HEK293 (cell line): ENCODE data around the gene CD276.

Experiments
- CTCF ChIA-PET: fragments of 350-600 bp; formaldehyde crosslinking; extraction: SDS; loops from one replicate; lab custom pipeline; 2021; ENCODE audit warnings: antibody characterized with exemption; lab: Yijun Ruan, JAX
- POLR2A ChIA-PET: fragments of 300-600 bp; formaldehyde crosslinking; extraction: SDS; loops from one replicate; lab custom pipeline; 2020; ENCODE audit warnings: antibody characterized with exemption, inconsistent platforms; lab: Yijun Ruan, JAX
- H3K27ac ChIP-seq: fragments of 200-500 bp; sonication (Bioruptor generic); 2 replicates; pipeline ENCODE4 v1.5.1; 2014; ENCODE audit warnings: low read depth, low read length, control low read depth, inconsistent platforms; ENCODE audit errors: extremely low read depth
- H3K36me3 ChIP-seq, 2 experiments: fragments of 200-500 bp in 1 of 2; sonication (Bioruptor generic) in 1 of 2; 1 replicate in 1 of 2; 2 replicates in 1 of 2; pipeline ENCODE4 v1.5.1; 2014 to 2017; ENCODE audit warnings: inconsistent platforms in 2 of 2, low read length in 2 of 2; ENCODE audit not compliant: control insufficient read depth in 2 of 2, insufficient read depth in 1 of 2
- H3K4me1 ChIP-seq: fragments of 200-500 bp; sonication (Bioruptor generic); 2 replicates; pipeline ENCODE4 v1.5.1; 2014; ENCODE audit warnings: mild to moderate bottlenecking, low read length, inconsistent platforms; ENCODE audit not compliant: control insufficient read depth, insufficient read depth
- H3K4me3 ChIP-seq: 2 replicates; pipeline ENCODE4 v1.5.1; 2011; ENCODE audit warnings: low read depth, mild to moderate bottlenecking, control low read depth, low read length, moderate library complexity
- H3K9me3 ChIP-seq: fragments of 200-500 bp; sonication (Bioruptor generic); 2 replicates; pipeline ENCODE4 v1.5.1; 2014; ENCODE audit warnings: low read depth, low read length, inconsistent platforms; ENCODE audit not compliant: control insufficient read depth, insufficient read depth
- KLF1 ChIP-seq: fragments of 450-650 bp; formaldehyde crosslinking; IDR thresholded peaks from 2 replicates; pipeline ENCODE4 v1.5.1; 2016; ENCODE audit warnings: missing biosample characterization, missing genetic modification characterization
- KLF10 ChIP-seq: fragments of 450-650 bp; IDR thresholded peaks from 2 replicates; pipeline ENCODE4 v1.5.1; 2018; ENCODE audit warnings: missing biosample characterization, mild to moderate bottlenecking, missing genetic modification characterization
- RBAK ChIP-seq: fragments of 450-650 bp; formaldehyde crosslinking; IDR thresholded peaks from 2 replicates; pipeline ENCODE4 v1.5.1; 2016; ENCODE audit warnings: missing biosample characterization, missing genetic modification characterization
- SCRT2 ChIP-seq: fragments of 450-650 bp; formaldehyde crosslinking; IDR thresholded peaks from 2 replicates; pipeline ENCODE4 v1.5.1; 2016; ENCODE audit warnings: missing biosample characterization, missing genetic modification characterization
- SP2 ChIP-seq: fragments of 450-650 bp; formaldehyde crosslinking; IDR thresholded peaks from 2 replicates; pipeline ENCODE4 v1.5.1; 2016; ENCODE audit warnings: missing biosample characterization, missing genetic modification characterization
- SP7 ChIP-seq: fragments of 450-650 bp; formaldehyde crosslinking; IDR thresholded peaks from 2 replicates; pipeline ENCODE4 v1.5.1; 2016; ENCODE audit warnings: missing biosample characterization, missing genetic modification characterization
- ZBTB8A ChIP-seq: fragments of 450-650 bp; formaldehyde crosslinking; IDR thresholded peaks from 2 replicates; pipeline ENCODE4 v1.5.1; 2016; ENCODE audit warnings: missing biosample characterization, missing genetic modification characterization
- ZNF16 ChIP-seq: fragments of 450-650 bp; formaldehyde crosslinking; IDR thresholded peaks from 2 replicates; pipeline ENCODE4 v1.5.1; 2016; ENCODE audit warnings: low read depth, missing biosample characterization, missing genetic modification characterization
- ZNF266 ChIP-seq: fragments of 450-650 bp; formaldehyde crosslinking; IDR thresholded peaks from 2 replicates; pipeline ENCODE4 v1.5.1; 2016; ENCODE audit warnings: missing biosample characterization, missing genetic modification characterization, low read depth
- ZNF416 ChIP-seq: fragments of 450-650 bp; formaldehyde crosslinking; IDR thresholded peaks from 2 replicates; pipeline ENCODE4 v1.5.1; 2016; ENCODE audit warnings: missing biosample characterization, missing genetic modification characterization
- ZNF473 ChIP-seq: fragments of 450-650 bp; formaldehyde crosslinking; IDR thresholded peaks from 2 replicates; pipeline ENCODE4 v1.5.1; 2017; ENCODE audit warnings: missing biosample characterization, missing genetic modification characterization
- ZNF549 ChIP-seq: fragments of 450-650 bp; IDR thresholded peaks from 2 replicates; pipeline ENCODE4 v1.5.1; 2018; ENCODE audit warnings: missing biosample characterization, missing genetic modification characterization, mild to moderate bottlenecking, inconsistent platforms, moderate library complexity
- ZNF596 ChIP-seq: fragments of 450-650 bp; IDR thresholded peaks from 2 replicates; pipeline ENCODE4 v1.5.0; 2018; ENCODE audit warnings: missing biosample characterization, mild to moderate bottlenecking, missing genetic modification characterization, moderate library complexity
- ZNF629 ChIP-seq: fragments of 450-650 bp; formaldehyde crosslinking; IDR thresholded peaks from 2 replicates; pipeline ENCODE4 v1.5.1; 2017; ENCODE audit warnings: missing biosample characterization, missing genetic modification characterization
- ZNF777 ChIP-seq: fragments of 450-650 bp; formaldehyde crosslinking; IDR thresholded peaks from 2 replicates; pipeline ENCODE4 v1.5.1; 2017; ENCODE audit warnings: missing biosample characterization, missing genetic modification characterization, borderline replicate concordance
- TF ChIP-seq, protein P1 (sequence below): fragments of 450-650 bp; formaldehyde crosslinking; IDR thresholded peaks from 2 replicates; pipeline ENCODE4 v1.5.1; 2016; ENCODE audit warnings: missing biosample characterization, missing genetic modification characterization
- TF ChIP-seq, protein P2 (sequence below): fragments of 450-650 bp; formaldehyde crosslinking; IDR thresholded peaks from 2 replicates; pipeline ENCODE4 v1.5.1; 2016; ENCODE audit warnings: missing biosample characterization, missing genetic modification characterization
- TF ChIP-seq, protein P3 (sequence below): fragments of 450-650 bp; formaldehyde crosslinking; IDR thresholded peaks from 2 replicates; pipeline ENCODE4 v1.5.1; 2016; ENCODE audit warnings: missing biosample characterization, missing genetic modification characterization
- TF ChIP-seq, protein P4 (sequence below): fragments of 450-650 bp; formaldehyde crosslinking; IDR thresholded peaks from 2 replicates; pipeline ENCODE4 v1.5.1; 2017; ENCODE audit warnings: missing biosample characterization, missing genetic modification characterization
- TF ChIP-seq, protein P5 (sequence below): fragments of 450-650 bp; formaldehyde crosslinking; IDR thresholded peaks from 2 replicates; pipeline ENCODE4 v1.5.1; 2016; ENCODE audit warnings: missing biosample characterization, missing genetic modification characterization
- TF ChIP-seq, protein P6 (sequence below): fragments of 450-650 bp; formaldehyde crosslinking; IDR thresholded peaks from 2 replicates; pipeline ENCODE4 v1.5.1; 2016; ENCODE audit warnings: missing biosample characterization, missing genetic modification characterization
- TF ChIP-seq, protein P7 (sequence below): fragments of 450-650 bp; formaldehyde crosslinking; IDR thresholded peaks from 2 replicates; pipeline ENCODE4 v1.5.1; 2016; ENCODE audit warnings: missing biosample characterization, missing genetic modification characterization

CD276 gene

DNA sequence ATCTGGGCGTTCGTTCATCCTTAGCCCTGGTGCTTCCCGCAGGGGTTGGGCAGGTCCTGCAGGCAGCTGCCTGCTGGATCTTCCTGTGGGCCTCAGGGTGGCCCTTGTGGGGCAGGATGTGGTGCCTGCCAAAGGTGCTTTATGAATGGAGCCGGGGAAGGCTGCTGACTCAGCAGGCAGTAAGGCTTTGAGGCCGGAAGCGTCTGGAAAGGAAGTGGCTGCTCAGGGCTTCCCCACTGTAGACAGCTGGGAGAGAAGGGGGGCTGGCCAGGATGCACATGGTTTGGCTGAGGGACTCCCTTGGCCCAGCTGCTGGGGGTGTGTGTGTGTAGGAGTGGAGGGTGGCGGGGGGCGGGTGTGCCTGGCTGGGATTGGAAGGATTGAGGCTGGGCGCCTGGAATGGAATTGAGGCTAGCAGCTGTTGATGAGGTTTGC, 12.9 kb downstream of the CD276 start:
- CTCF ChIA-PET: interaction anchor here (0.6 to 16.7 kb wide), 8 partner anchors 8 to 432 kb away, joined by 3 to 543 read pairs (median 40); partner anchors contain the start of genes CD276 and NPTN
- peak overlapping the region; percentile 54 for H3K27ac ChIP-seq
- H3K36me3 ChIP-seq: peaks cover 15 to 23% of the 10 kb centered on the region in 2 experiments
- H3K9me3 ChIP-seq: no peaks in the 10 kb centered on the region
- no peak overlapping the region for H3K4me3 ChIP-seq
- H3K4me1 ChIP-seq: peaks cover 12% of the 10 kb centered on the region
- POLR2A ChIA-PET: interaction anchor here (0.6 to 0.9 kb wide), 6 partner anchors 11 to 391 kb away, joined by 3 to 5 read pairs (median 4); partner anchors contain the start of gene NPTN
- TF ChIP-seq KLF10 (0 out of 2 replicates have a peak, but pooled peaks have one; percentile 60), ZNF266 (no peak), ZNF629 (no peak), ZNF473 (no peak), SP2 (tag by site-specific recombination) (peak; percentile 50), SCRT2 (tag by site-specific recombination) (no peak), ZNF596 (no peak), RBAK (tag by site-specific recombination) (no peak), ZNF416 (tag by site-specific recombination) (no peak), ZBTB8A (tag by site-specific recombination) (peak; percentile 61), KLF1 (tag by site-specific recombination) (peak; percentile 41; the same call in 1 of the 2 replicates), ZNF16 (no peak), SP7 (tag by site-specific recombination) (peak; percentile 21; the same call in 1 of the 2 replicates), ZNF777 (tag by site-specific recombination) (no peak), ZNF549 (no peak)
- TF ChIP-seq, protein P1, sequence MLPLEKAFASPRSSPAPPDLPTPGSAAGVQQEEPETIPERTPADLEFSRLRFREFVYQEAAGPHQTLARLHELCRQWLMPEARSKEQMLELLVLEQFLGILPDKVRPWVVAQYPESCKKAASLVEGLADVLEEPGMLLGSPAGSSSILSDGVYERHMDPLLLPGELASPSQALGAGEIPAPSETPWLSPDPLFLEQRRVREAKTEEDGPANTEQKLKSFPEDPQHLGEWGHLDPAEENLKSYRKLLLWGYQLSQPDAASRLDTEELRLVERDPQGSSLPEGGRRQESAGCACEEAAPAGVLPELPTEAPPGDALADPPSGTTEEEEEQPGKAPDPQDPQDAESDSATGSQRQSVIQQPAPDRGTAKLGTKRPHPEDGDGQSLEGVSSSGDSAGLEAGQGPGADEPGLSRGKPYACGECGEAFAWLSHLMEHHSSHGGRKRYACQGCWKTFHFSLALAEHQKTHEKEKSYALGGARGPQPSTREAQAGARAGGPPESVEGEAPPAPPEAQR (tag by site-specific recombination): no peak
- TF ChIP-seq, protein P2, sequence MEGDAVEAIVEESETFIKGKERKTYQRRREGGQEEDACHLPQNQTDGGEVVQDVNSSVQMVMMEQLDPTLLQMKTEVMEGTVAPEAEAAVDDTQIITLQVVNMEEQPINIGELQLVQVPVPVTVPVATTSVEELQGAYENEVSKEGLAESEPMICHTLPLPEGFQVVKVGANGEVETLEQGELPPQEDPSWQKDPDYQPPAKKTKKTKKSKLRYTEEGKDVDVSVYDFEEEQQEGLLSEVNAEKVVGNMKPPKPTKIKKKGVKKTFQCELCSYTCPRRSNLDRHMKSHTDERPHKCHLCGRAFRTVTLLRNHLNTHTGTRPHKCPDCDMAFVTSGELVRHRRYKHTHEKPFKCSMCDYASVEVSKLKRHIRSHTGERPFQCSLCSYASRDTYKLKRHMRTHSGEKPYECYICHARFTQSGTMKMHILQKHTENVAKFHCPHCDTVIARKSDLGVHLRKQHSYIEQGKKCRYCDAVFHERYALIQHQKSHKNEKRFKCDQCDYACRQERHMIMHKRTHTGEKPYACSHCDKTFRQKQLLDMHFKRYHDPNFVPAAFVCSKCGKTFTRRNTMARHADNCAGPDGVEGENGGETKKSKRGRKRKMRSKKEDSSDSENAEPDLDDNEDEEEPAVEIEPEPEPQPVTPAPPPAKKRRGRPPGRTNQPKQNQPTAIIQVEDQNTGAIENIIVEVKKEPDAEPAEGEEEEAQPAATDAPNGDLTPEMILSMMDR (tag by site-specific recombination): no peak
- TF ChIP-seq, protein P3, sequence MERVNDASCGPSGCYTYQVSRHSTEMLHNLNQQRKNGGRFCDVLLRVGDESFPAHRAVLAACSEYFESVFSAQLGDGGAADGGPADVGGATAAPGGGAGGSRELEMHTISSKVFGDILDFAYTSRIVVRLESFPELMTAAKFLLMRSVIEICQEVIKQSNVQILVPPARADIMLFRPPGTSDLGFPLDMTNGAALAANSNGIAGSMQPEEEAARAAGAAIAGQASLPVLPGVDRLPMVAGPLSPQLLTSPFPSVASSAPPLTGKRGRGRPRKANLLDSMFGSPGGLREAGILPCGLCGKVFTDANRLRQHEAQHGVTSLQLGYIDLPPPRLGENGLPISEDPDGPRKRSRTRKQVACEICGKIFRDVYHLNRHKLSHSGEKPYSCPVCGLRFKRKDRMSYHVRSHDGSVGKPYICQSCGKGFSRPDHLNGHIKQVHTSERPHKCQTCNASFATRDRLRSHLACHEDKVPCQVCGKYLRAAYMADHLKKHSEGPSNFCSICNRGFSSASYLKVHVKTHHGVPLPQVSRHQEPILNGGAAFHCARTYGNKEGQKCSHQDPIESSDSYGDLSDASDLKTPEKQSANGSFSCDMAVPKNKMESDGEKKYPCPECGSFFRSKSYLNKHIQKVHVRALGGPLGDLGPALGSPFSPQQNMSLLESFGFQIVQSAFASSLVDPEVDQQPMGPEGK: peak; percentile 60
- TF ChIP-seq, protein P4, sequence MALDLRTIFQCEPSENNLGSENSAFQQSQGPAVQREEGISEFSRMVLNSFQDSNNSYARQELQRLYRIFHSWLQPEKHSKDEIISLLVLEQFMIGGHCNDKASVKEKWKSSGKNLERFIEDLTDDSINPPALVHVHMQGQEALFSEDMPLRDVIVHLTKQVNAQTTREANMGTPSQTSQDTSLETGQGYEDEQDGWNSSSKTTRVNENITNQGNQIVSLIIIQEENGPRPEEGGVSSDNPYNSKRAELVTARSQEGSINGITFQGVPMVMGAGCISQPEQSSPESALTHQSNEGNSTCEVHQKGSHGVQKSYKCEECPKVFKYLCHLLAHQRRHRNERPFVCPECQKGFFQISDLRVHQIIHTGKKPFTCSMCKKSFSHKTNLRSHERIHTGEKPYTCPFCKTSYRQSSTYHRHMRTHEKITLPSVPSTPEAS (tag by site-specific recombination): no peak
- TF ChIP-seq, protein P5, sequence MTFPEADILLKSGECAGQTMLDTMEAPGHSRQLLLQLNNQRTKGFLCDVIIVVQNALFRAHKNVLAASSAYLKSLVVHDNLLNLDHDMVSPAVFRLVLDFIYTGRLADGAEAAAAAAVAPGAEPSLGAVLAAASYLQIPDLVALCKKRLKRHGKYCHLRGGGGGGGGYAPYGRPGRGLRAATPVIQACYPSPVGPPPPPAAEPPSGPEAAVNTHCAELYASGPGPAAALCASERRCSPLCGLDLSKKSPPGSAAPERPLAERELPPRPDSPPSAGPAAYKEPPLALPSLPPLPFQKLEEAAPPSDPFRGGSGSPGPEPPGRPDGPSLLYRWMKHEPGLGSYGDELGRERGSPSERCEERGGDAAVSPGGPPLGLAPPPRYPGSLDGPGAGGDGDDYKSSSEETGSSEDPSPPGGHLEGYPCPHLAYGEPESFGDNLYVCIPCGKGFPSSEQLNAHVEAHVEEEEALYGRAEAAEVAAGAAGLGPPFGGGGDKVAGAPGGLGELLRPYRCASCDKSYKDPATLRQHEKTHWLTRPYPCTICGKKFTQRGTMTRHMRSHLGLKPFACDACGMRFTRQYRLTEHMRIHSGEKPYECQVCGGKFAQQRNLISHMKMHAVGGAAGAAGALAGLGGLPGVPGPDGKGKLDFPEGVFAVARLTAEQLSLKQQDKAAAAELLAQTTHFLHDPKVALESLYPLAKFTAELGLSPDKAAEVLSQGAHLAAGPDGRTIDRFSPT: no peak
- TF ChIP-seq, protein P6, sequence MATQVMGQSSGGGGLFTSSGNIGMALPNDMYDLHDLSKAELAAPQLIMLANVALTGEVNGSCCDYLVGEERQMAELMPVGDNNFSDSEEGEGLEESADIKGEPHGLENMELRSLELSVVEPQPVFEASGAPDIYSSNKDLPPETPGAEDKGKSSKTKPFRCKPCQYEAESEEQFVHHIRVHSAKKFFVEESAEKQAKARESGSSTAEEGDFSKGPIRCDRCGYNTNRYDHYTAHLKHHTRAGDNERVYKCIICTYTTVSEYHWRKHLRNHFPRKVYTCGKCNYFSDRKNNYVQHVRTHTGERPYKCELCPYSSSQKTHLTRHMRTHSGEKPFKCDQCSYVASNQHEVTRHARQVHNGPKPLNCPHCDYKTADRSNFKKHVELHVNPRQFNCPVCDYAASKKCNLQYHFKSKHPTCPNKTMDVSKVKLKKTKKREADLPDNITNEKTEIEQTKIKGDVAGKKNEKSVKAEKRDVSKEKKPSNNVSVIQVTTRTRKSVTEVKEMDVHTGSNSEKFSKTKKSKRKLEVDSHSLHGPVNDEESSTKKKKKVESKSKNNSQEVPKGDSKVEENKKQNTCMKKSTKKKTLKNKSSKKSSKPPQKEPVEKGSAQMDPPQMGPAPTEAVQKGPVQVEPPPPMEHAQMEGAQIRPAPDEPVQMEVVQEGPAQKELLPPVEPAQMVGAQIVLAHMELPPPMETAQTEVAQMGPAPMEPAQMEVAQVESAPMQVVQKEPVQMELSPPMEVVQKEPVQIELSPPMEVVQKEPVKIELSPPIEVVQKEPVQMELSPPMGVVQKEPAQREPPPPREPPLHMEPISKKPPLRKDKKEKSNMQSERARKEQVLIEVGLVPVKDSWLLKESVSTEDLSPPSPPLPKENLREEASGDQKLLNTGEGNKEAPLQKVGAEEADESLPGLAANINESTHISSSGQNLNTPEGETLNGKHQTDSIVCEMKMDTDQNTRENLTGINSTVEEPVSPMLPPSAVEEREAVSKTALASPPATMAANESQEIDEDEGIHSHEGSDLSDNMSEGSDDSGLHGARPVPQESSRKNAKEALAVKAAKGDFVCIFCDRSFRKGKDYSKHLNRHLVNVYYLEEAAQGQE (tag by site-specific recombination): no peak
- TF ChIP-seq, protein P7, sequence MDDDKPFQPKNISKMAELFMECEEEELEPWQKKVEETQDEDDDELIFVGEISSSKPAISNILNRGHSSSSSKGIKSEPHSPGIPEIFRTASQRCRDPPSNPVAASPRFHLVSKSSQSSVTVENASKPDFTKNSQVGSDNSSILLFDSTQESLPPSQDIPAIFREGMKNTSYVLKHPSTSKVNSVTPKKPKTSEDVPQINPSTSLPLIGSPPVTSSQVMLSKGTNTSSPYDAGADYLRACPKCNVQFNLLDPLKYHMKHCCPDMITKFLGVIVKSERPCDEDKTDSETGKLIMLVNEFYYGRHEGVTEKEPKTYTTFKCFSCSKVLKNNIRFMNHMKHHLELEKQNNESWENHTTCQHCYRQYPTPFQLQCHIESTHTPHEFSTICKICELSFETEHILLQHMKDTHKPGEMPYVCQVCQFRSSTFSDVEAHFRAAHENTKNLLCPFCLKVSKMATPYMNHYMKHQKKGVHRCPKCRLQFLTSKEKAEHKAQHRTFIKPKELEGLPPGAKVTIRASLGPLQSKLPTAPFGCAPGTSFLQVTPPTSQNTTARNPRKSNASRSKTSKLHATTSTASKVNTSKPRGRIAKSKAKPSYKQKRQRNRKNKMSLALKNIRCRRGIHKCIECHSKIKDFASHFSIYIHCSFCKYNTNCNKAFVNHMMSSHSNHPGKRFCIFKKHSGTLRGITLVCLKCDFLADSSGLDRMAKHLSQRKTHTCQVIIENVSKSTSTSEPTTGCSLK (tag by site-specific recombination): no peak
